Fibroblast of mammary gland (primary cell): Measurements from ENCODE around the gene QPCT.

ENCODE experiments used
- DNase-seq: peaks from one replicate; pipeline ENCODE4 v3.0.0-alpha.2; 2010; ENCODE audit warnings: low read depth
- H3K4me3 ChIP-seq: 2 replicates; pipeline ENCODE4 v1.5.1; 2011; ENCODE audit warnings: low read depth, mild to moderate bottlenecking, low read length, moderate library complexity; ENCODE audit not compliant: control insufficient read depth
- CTCF ChIP-seq: conservative IDR thresholded peaks from 2 replicates; pipeline ENCODE4 v1.5.1; 2011; ENCODE audit warnings: low read depth, low read length, inconsistent platforms; ENCODE audit not compliant: control insufficient read depth, insufficient read depth

QPCT gene

GRCh38 chr2:37324786-37325624 is 19.4 kb upstream of the QPCT start, which contains the start of gene PRKD3:
Gene PRKD3 (minus strand): TSS chr2:37324833. CDS start chr2:37316524, 8,309 bp downstream.
- peak; percentile 37 for DNase-seq
- no peak for TF ChIP-seq CTCF
- H3K4me3 ChIP-seq: peak within 1 kb of the TSS; percentile 87

GRCh38 chr2:37325625-37326071 is 18.8 kb upstream of the QPCT start:
- TF ChIP-seq CTCF: no peak
- peak; percentile 12 for DNase-seq
- H3K4me3 ChIP-seq: peak overlapping the region; percentile 76

GRCh38 chr2:37326285-37326684 is 18.1 kb upstream of the QPCT start:
- no peak for TF ChIP-seq CTCF
- peak overlapping the region; percentile 24 for H3K4me3 ChIP-seq
- DNase-seq: peak; percentile 91

- H3K4me3 ChIP-seq: peak overlapping the region; percentile 21
- no peak for TF ChIP-seq CTCF
- DNase-seq: peak; percentile 21
Observed at GRCh38 chr2:37326866-37327634, 17.4 kb upstream of the QPCT start.

- no peak for TF ChIP-seq CTCF
- no peak overlapping the region for H3K4me3 ChIP-seq
- DNase-seq: no peak
Observed at GRCh38 chr2:37330681-37331080, 13.7 kb upstream of the QPCT start.

- H3K4me3 ChIP-seq: no peak overlapping the region
- no peak for DNase-seq
- TF ChIP-seq CTCF: no peak
Observed at GRCh38 chr2:37332560-37332959, 11.9 kb upstream of the QPCT start.
